SW 1271 (cell line): ENCODE measurements around the gene CYB5A.

Experiments used
- DNase-seq, 2 experiments: peaks; one replicate each; lab custom pipeline; 2025; lab: John Stamatoyannopoulos, UW

Gene CYB5A

DNA sequence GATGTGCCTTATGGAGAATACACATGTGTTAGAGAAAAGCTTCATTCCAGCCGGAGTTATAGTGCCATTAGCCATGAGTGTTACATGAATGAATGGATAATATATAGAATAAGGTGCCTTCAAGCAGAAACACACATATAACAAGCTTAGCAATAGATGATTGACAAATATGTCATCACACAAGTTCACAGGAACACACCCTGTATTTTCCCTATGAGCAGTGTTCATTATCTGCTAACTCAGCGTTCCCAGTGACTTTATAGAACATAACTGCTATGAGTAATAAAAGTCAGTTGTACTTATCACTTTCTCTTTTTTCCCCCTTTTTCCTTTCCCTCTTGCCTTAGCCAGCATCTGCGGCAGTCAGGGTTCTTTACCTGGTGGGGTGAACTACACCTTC, 78.3 kb downstream of the CYB5A start:
- no peak for DNase-seq

- DNase-seq = no peak
These were observed 87.1 kb downstream of the CYB5A start for GRCh38 chr18:74204526-74205152.

GRCh38 chr18:74203811-74204210, 88.0 kb downstream of the CYB5A start:
- DNase-seq = no peak
